ENCODE results near the gene OCEL1.

The OCEL1 gene

GRCh38 chr19:17237747-17238706 lies 12.0 kb downstream of the OCEL1 start:
- in situ Hi-C loops (cut with HindIII; ENCODE audit: low sequenced_read_pairs): no loop called here
- DNase-seq (ENCODE audit: low read depth, low spot score): no peak
- no peak for TF ChIP-seq CTCF (IDR thresholded peaks at IDR 0.05; ENCODE audit: low read depth, low read length)
- H3K4me3 ChIP-seq (ENCODE audit: low read depth, low read length): no peak overlapping the region

- in situ Hi-C loops (cut with HindIII; ENCODE audit: low sequenced_read_pairs): no loop called here
- DNase-seq (ENCODE audit: low read depth, low spot score): no peak
- no peak for TF ChIP-seq CTCF (IDR thresholded peaks at IDR 0.05; ENCODE audit: low read depth, low read length)
- H3K4me3 ChIP-seq (ENCODE audit: low read depth, low read length): no peak overlapping the region
These were observed 14.2 kb downstream of the OCEL1 start for GRCh38 chr19:17240062-17240752.

GRCh38 chr19:17240826-17241399 lies 14.9 kb downstream of the OCEL1 start:
- in situ Hi-C loops (cut with HindIII; ENCODE audit: low sequenced_read_pairs): no loop called here
- H3K4me3 ChIP-seq (ENCODE audit: low read depth, low read length): no peak overlapping the region
- no peak for DNase-seq (ENCODE audit: low read depth, low spot score)
- no peak for TF ChIP-seq CTCF (IDR thresholded peaks at IDR 0.05; ENCODE audit: low read depth, low read length)

GRCh38 chr19:17242431-17243208 lies 16.6 kb downstream of the OCEL1 start:
- DNase-seq (ENCODE audit: low read depth, low spot score): no peak
- in situ Hi-C loops (cut with HindIII; ENCODE audit: low sequenced_read_pairs): no loop called here
- no peak for TF ChIP-seq CTCF (IDR thresholded peaks at IDR 0.05; ENCODE audit: low read depth, low read length)
- peak overlapping the region; percentile 80 for H3K4me3 ChIP-seq (ENCODE audit: low read depth, low read length)

GRCh38 chr19:17243211-17243829 lies 17.3 kb downstream of the OCEL1 start:
- DNase-seq (ENCODE audit: low read depth, low spot score): no peak
- in situ Hi-C loops (cut with HindIII; ENCODE audit: low sequenced_read_pairs): no loop called here
- TF ChIP-seq CTCF (IDR thresholded peaks at IDR 0.05; ENCODE audit: low read depth, low read length): no peak
- peak overlapping the region; percentile 80 for H3K4me3 ChIP-seq (ENCODE audit: low read depth, low read length)

Measured in astrocyte of the spinal cord (primary cell).